GM18499 (cell line): Measurements from ENCODE around the gene AMD1.
"Not testable (repeated sequence)": the region's sequence is repeated elsewhere in the genome, so short reads cannot be mapped to it uniquely, and the experiment has no call there.

Experiments
- ATAC-seq: cut with Tn5 transposase; IDR thresholded peaks from one replicate; pipeline ENCODE4 v1.9.1; 2021; ENCODE audit warnings: moderate number of reproducible peaks; ENCODE audit not compliant: insufficient read depth, unreplicated experiment

Gene AMD1

DNA sequence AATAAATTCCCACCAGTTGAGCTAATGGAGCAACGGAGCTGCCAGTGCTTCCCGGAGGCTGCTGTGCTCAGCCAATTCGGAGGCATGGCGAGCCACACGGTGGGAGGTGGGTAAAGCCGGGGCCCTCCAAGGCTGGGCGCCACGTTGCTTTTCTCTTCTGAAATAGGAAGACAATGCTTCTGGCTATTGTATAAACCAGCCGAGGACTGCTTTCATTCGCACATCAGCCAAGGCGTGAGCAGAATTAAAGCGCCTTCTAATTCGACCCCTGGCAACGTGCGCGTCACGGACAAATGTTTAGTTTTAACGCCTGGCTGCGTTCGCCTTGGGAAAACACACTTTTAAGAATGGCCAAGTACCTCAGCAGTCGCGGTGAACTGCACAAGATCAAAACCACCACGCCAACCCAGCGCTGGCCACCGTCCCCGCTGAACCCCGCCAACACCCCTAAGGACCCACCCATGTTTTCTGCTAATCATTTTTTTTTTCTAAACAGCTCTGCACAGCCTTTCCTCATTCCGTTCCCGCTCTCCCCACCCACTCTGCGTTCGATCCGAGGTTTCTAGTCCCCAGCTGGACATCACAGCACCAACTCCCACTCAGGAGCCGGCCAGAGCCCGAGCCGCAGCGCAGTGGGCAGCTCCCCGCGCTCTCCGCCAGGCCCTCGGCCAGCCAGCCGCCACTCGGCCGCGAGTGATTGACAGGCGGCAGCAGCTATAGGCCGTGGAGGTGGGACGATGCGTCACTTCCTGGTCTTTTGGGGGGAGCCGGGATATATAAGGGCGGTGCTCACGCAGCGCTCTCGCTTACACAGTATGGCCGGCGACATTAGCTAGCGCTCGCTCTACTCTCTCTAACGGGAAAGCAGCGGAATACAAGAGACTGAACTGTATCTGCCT, at the start of gene AMD1:
Gene AMD1 (plus strand): TSS at position 805 of the 899 bp plus-strand sequence. CDS start 321 bp downstream, outside the sequence.
- ATAC-seq = peak; percentile 47

GRCh38 chr6:110826236-110827129, 48.1 kb upstream of the AMD1 start:
- ATAC-seq = no peak

DNA sequence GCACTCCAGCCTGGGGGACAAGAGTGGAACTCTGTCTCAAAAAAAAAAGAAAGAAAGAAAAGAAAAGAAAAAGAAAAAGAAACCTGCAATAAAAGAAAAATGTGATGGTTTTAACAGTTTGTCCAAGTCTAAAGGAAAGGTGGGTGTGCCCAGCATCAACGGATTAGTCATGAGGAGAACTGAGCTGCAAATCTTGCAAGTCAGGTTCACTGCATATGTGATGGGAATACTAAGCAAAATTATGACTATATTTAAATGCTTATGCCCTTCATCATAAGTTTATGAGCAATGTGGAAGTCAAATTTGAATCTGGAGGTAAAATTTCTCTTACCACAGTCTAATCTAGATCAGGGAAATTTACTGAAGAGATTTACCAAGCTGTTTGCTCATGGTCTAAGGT, 46.2 kb upstream of the AMD1 start:
- ATAC-seq = no peak

DNA sequence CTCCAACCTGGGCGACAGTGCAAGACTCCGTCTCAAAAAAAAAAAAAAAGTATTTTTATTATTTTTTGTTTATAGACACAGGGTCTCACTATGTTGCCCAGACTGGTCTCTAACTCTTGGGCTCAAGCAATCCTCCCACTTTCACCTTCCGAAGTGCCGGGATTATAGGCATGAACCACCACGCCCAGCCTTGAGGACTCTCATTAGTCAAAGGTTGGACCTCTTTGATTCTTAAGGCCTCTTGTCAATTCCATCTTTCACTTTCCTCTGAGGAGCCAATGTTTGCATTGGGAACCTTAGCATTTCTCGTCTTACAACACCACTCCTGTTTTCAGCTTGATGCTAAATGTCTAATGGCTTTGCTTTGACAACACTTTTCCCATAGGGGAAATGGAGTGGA, 43.2 kb upstream of the AMD1 start:
- ATAC-seq = no peak

- no peak for ATAC-seq
Observed at GRCh38 chr6:110833831-110834230, 40.8 kb upstream of the AMD1 start.

DNA sequence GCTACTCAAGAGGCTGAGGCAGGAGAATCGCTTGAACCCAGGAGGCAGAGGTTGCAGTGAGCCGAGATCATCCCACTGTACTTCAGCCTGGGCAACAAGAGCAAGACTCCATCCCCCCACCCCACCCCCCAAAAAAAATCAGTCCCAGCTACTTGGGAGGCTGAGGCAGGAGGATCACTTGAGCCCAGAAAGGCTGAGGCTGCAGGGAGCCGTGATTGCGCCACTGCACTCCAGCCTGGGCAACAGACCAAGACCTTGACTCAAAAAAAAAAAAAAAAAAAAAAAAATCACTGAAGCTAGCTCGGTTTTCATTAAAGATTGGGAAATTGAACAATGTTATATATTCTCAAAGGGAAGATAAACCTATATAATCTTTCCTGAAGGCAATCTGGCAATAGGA, 38.8 kb upstream of the AMD1 start:
- ATAC-seq = not testable (repeated sequence)

GRCh38 chr6:110841266-110841665, 33.3 kb upstream of the AMD1 start:
- no peak for ATAC-seq

- ATAC-seq = no peak
Observed at GRCh38 chr6:110849781-110850180, 24.8 kb upstream of the AMD1 start.

- no peak for ATAC-seq
Observed at GRCh38 chr6:110852773-110853172, 21.8 kb upstream of the AMD1 start.

DNA sequence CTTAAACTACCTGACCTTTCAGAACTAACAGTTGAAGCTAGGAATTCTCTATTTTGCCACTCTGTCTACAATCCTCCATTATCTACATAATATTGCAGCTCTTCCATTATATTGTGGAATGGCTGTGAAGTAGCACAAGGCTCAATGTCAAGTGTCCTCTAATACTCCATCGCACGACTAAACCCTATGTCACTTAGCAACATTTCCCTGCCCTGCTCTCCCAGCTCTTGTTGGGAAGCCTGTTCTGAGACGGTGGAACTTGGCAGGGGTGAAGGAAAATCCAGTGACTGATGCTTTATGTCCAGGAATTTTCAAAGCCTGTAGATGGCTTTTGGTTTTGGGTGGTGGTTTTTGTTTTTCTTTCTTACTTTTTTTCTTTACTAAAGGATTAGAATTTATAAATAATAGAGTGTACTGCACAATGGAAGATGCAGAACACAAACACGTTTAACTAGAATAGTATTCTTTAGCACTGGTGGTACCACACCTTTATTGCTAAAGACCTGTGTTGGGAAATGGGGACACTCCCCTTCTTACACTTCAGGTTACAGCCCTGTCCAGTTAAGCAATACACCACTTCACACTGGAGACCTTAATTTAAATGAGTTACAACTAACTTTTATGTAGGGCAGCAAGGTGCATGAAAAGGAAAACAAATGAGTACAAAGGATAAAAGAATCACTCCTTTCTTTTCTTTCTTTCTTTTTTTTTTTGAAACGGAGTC, 20.7 kb upstream of the AMD1 start:
- no peak for ATAC-seq

DNA sequence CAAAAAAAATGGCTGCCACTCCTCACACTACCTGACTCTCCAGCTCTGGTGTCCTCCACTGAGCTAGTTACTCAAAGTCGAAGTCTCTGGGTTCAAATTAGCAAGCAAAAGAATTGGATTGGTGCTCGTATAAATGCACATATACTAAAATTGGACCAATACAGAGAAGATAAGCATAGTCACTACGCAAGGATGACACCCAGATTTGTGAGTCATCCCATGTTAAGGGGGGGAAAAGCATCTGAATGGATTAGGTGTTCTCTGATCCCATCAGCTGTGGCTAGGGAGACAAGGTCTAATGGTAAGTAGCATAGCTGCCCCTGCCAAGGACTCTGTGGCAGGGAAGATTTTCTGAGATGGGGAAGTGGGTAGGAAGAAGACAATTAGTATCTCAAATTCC, 18.3 kb upstream of the AMD1 start:
- ATAC-seq = no peak

DNA sequence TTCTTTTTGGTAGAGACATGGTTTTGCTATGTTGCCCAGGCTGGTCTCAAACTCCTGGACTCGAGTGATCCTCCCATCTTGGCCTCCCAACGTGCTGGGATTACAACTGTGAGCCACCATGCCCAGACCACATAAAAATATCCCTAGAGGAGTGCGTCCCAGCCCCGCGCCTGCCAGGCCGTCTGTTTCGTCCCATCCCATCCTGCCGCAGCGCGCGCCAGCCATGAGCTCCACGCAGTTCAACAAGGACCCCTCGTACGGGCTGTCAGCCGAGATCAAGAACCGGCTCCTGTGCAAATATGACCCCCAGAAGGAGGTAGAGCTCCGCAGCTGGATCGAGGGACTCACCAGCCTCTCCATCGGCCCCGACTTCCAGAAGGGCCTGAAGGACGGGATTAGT, 16.6 kb upstream of the AMD1 start:
- no peak for ATAC-seq

DNA sequence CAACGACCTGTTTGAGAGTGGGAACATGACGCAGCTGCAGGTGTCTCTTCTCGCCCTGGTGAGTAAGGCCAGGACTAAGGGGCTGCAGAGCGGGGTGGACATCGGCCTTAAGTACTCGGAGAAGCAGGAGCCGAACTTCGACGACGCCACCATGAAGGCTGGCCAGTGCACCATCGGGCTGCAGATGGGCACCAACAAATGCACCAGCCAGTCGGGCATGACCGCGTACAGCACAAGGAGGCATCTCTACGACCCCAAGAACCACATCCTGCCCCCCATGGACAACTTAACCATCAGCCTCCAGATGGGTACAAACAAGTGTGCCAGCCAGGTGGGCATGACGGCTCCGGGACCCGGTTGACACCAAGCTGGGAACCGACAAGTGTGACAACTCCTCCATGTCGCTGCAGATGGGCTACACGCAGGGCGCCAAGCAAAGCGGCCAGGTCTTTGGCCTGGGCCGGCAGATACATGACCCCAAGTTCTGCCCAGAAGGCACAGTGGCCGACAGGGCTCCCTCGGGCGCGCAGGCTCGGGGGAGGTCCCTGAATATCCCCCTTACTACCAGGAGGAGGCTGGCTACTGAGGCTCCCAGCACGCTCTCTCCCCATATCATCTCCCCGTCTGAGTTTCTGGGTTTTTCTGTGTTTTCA, 15.9 kb upstream of the AMD1 start:
- ATAC-seq = no peak

- ATAC-seq = no peak
Observed at GRCh38 chr6:110859335-110859792, 15.2 kb upstream of the AMD1 start.

- ATAC-seq = no peak
Observed at GRCh38 chr6:110864824-110865223, 9.8 kb upstream of the AMD1 start.

GRCh38 chr6:110874880-110875547, 429 bp downstream of the AMD1 start:
- ATAC-seq = no peak

DNA sequence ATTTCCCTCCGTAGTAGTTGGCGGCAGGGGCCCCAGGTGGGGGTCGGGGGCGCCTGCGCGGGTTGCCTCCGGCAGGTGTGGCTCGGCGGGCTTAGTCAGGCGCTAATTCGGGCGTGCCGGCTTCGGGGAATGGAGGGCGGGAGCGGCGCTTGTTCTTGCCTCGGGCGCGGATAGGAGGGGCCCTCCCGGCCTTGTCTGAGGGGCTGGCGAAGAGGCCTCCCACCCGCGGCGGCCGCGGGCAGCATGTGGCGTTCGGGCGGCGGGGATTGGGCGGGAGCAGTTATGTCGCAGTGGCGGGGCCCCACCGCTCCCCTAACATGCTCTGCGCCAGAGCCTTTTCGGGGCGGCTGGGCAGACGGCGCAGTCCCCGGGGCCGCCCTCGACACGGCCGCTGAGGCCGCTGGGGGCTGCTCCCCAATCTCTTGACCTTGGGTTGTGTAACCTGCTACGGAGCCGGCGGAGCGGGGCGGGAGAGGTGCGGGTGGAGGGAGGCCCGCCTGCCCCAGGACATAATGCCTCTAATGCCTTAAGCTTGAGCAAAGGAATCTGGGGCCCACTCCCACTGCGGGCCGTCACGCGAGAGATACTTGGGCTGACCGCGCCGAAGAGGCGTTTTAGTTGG, 1.1 kb downstream of the AMD1 start:
- no peak for ATAC-seq

DNA sequence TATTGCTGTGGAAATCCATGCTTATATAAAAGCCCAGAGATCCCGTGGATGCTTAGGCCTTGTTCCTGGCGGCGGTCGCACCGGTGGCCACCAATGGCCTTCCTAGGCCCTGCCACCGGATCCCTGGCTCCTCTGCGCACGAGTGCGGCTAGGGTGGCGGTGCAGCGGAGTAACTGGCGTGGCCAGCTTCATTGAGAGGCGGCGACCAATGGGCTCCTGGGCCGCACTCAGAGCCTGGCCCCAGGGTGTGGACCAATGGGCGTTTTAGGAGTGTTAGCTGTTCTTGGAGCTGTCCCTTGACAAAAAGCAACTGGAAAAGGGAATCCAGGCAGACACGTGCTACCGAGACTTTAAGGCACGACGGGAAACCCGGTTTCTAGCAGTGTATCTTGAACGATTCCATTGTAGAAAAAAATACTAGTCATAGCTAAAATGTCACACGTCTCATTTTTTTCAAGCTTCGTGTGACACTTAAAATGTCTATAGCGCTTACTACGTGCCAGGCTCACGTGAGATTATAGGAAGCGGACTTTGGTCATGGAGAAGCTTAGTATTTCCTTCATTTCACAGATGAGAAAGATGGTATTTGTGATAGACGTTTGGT, 1.7 kb downstream of the AMD1 start:
- ATAC-seq = no peak
